ENCODE results near the gene TRIOBP.

- TF ChIP-seq CTCF (IDR thresholded peaks at IDR 0.05): peak; percentile 41 to 50 (median 46)
- TF ChIP-seq EP300 (IDR thresholded peaks at IDR 0.05): no peak
- TF ChIP-seq POLR2A (IDR thresholded peaks at IDR 0.05; ENCODE audit: low read depth): no peak
- TF ChIP-seq POLR2AphosphoS5 (IDR thresholded peaks at IDR 0.05): peak in 1 of 2 donors; percentile 41
These were observed 35.5 kb upstream of the TRIOBP start for GRCh38 chr22:37661160-37661924.
